Measurements from ENCODE around the gene GMNN.

- TF ChIP-seq CTCF (conservative IDR thresholded peaks at IDR 0.05; ENCODE audit: low read depth, low read length) = no peak
- TF ChIP-seq EZH2 (IDR thresholded peaks at IDR 0.05; ENCODE audit: low read length, unreplicated experiment) = no peak
- no peak for TF ChIP-seq EZH2phosphoT487 (IDR thresholded peaks at IDR 0.05; ENCODE audit: borderline replicate concordance, low read length)
Observed at GRCh38 chr6:24780206-24780605, 5.5 kb downstream of the GMNN start.
